DMS53 (cell line): ENCODE results near the gene PHACTR1.
A peak's percentile ranks its signal among the peaks of the same experiment; 100 is the strongest.

Experiments
- DNase-seq: peaks from one replicate; lab custom pipeline; 2025; lab: John Stamatoyannopoulos, UW

PHACTR1 gene

DNA sequence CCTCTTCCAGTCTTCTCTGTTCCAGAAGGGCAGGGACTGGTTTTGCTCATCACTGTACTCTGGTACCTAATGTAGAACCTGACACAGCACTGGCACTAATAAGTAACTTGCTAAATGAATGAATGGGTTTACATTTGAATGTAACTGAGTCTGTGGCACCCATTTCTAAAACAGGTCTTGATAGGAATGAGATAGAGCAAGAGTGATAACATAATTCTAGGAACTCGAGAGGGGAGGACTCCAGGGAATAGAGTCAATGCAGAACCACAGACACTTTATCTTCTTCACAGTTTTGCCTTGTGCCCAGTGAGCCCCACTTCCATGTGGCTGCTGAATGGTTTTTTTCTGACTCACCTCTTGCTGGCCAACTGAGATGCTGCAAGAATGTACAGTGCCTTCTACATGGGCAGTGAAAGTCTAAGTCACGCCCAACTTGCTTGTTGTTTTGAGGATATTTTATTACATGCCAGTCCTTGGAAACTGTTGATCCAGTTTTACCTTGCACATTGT, 550.6 kb downstream of the PHACTR1 start:
- no peak for DNase-seq

DNA sequence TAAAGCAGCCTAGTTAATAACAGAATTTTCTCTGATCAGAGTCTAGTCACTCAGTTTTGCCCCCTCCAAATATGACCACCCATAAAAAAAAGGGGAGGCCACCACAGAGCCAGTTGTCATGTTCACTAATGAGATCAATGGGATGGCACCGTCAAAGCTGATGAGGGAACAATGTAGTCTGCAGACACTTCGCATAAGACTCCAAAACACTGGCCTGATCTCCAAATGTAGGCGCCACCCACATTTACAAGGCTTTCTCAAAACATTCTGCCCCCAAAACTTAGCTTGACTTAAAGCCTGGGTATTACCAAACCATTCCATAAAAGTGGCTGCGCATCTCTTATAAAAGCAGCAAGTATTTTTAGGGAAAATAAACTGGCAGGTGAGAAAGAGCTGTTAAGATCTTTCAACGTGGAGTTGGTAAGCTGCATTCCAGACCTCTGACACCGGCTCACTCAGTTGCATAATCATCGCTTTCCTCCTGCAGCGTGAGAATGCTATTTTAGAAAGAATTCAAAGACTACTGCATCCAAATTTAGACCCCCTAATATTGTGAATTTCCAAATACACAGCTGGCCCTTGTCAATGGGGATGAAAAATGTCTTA, 552.4 kb downstream of the PHACTR1 start:
- no peak for DNase-seq

DNA sequence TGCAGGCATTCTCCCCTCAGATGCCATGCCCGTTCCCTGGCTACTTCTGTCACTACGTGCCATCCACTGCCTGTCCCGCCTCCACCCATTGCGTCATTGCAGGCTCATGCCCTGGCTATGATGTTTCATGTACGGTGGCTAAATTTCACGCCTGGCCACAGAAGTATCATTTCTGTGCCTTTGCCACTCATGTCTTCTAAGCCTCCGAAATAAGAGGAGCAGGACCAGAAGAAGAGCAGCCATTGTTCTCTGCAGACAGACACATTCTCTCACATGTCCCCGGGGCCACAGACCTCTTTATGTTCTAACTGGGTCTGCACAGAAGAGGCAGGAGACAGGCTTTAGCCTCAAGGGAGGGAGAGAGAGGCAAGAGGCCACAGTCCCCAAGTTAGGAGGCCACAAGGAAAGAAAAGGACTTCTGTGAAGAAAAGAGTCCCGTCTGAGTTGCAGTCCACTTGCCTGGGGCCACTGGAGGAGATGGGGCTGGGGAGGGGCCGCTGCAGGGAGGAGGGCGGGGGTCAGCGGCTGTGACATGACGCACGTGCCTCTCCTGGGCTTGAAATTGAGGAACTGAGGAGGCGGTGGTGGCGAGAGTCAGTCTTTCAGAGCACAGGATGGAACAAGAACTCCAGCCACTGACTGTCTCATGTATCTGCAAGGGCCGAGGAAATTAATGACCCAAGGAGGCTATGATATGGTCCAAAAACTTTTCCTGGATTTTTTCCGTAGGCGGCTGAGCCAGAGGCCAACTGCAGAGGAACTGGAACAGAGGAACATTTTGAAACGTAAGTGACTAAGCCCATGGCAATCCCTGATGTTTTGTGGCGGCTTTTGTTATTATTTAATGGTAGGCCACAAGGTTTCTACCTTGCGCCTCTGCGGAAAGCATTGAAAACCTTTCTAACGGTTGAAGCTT, 555.8 kb downstream of the PHACTR1 start:
- DNase-seq = no peak

DNA sequence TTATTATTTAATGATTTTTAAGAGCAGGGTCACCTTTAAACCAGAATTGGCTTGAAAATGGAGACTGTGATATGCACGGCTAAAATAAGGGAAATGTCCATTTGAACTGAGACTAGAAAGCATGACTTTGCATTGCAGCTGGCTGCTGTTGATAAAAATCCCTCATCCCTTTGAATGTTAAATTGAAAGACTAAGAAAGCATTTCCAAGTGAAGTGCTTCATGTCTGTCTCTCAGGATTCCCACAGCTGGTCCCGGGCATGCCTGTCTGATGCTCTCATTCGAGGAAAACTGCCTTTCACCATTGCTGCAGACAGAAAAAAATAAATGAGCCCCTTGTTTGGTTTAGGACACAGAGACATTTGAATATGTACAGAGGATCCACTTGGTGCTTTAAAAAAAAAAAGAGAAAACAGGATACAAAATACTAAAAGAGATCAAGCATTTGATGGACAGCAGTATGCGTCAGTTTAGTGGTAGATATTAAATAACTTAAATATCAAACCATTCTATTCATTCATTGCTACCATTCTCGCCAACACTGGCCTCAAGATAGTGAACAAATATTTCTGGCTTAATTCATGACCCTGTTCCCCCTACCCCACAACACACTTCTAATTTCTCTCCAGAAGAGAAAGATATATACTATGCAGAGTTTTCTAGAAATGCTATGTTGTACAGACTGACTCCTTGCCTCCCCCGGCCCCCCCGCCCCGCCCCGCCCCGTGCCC, 556.8 kb downstream of the PHACTR1 start:
- no peak for DNase-seq

DNA sequence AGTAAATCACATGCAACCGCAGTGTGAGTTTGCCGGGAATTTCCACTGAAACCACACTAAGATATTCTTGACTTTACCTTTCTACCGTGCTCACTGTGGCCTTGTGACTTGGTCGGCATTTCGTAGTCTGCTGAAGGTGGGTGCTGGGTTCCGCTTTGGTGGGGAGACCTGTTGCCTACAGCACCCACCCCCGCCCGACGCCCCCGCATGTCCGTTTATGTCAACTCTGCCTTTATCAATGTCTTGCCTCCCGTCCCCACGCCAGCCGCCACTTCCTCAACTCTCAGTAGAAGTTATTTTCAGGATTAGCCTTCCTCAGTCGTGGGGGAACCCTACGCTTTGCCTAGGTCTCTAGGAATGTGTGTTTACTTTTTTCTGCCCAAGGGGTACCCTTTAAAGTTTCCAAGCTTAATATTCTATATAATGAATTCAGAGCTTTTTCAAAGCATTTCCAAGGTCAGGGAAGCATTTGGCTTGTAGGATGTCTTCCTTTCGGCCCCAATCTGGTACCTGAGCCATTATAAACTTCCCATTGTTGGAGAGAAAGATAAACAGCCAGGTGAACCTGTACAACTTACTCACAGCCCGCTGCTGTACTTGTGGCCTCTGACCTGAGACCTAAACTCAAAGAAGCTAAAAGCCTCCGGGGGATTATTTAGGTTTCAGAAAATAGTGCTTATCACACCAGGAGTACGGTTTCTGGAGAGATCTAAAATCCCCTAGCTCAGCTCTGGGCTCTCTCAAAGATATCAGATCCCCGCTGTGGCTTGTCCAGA, 557.6 kb downstream of the PHACTR1 start:
- DNase-seq = no peak

DNA sequence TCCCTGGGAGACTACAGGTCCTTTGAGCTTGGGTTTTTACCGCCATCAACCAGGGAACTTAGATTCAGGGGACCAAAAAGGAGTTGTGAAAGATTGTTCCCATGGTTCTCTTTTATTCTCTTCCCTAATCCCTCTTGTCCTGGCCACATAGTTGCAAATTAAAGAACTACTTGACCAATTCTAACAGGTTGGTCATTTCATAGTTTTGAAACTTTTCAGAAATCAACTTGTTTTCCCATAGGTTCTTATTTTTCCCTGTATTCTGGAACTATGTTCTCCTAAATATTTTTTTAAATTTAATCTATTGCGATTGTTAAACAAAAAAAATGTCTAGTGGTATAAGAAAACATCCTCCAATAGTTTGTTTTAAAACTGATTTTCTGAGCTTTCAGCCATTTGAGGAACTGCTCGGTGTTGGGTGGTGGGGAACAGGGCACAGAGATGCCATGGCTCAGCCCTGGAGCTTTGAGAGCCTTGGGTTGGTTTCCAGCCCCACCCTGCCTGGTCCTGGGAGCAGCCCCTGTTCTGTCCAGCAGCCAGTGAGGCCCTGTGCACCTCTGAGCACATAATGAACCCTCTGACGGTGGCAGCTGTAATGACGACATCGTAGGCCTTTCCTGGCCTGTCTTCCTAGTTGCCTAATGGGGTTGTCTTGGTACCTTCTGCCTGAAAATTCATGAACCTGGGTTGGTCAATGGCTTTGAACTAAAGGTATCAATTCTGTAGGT, 558.3 kb downstream of the PHACTR1 start:
- DNase-seq = no peak

DNA sequence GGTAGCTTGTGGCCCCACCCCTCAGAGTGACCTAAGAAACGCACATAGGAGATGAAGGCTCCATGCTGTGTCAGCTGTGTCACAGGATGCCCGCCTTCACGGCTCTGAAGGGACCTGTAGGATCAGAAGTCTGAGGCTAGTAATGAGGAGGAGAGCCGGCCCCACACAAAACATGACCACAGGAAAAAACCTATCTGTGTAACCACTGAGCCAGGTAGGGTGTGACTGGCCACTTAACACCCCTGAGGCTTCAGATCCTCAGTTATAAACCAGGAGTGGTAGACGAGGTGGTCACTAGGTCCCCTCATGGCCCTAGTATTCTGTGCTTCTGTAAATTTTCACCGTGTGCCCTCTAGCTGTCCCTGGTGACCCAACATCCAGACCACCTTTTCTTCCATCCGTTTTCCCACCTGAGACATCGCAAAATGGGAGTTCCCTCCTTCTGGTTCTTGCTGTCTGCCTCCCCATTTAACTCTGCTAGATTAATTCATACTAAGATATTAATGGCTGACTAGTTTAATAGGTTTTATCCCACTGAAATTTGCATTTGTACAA, 558.9 kb downstream of the PHACTR1 start:
- no peak for DNase-seq

DNA sequence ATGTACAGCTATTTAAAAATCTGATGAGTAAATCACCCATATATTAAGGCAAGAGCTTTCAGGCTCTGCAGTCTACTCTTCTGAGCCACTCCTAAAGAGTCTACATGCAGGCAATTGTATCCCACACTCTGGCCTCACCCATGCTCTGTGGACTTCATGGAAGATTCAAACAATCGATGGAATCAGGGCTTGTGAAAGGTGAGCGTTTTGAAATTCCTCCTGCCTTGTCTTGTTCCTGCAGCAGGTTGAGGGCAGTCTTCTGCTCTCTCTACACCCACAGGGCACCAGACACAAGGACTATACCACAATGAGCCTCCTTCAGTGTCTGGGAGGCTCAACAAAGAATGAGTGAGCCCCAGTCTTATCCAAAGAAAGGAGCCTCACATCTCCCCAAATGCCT, 560.7 kb downstream of the PHACTR1 start:
- DNase-seq = no peak

DNA sequence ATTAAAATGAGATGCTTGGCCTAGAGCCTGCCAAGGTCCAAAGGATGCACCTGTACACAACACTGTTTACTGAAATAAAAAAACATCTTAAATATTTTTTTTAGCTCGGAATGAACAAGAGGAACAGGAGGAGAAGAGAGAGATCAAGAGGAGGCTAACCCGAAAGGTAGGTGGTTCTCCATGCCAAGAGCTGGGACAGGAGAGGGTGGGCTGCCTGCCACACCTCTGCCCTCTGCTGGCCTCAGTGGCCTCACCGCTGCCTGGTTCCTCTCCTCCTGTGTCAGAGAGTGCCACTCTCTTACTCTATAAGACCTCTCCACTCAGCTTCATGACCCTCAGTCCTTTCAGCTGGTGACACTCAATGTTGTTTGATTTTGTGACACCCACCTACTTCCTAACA, 561.6 kb downstream of the PHACTR1 start:
- DNase-seq = peak; percentile 26

DNA sequence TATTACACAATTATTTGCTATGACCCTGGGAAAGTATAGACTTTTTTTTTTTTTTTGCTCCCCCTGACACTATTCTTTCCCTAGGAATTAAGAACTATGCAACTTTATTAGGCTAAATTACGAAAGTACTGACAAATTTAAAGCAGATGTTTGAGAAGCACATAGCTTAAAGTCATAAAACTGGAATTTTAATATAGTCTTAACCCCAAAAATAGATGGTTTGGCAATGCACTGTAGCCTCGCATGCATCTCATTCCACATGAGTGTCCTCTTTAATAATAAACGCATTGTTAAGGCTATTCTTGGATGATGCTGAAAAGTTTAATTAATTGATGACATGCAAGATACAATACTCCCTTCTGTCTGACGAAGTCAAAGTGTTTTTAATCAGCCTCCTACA, 562.4 kb downstream of the PHACTR1 start:
- no peak for DNase-seq

DNA sequence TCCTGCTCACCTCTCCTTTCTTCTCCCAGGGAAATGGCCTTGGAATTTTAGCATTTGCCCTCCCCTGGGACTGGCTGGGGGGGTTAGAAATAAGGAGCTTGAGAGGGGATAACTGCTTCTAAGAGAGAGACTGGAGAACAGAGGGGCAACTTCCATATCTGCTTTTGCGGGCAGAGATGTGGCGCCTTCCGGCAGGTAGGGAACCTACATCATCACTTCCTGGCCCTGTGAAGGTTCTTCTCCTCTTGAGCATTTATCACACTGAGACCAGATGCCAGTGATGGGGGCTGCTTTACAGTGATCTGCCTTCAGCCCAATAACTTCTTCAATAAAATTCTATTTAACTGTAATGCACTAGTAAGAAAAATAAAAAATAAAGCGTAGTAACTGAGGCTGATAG, 563.7 kb downstream of the PHACTR1 start:
- DNase-seq = no peak

DNA sequence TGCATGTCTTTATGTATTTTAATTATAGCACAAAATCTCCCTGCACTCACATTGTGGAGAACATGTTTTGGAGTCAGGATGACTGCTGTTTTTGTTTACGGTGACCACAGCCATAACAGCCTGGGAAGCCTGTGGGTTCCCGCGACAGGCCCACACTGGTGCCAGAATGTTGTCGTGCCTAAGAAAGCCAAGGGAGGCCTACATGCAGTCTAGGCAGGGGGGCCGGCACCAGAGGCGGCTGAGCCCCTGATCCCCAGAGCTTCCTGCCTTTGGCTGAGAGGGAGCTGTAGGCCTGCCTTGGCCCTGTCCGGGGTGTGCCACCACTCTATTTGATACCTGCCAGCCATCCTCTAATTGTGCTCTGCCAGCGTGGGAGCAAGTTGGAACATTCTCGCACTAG, 565.1 kb downstream of the PHACTR1 start:
- DNase-seq = no peak

DNA sequence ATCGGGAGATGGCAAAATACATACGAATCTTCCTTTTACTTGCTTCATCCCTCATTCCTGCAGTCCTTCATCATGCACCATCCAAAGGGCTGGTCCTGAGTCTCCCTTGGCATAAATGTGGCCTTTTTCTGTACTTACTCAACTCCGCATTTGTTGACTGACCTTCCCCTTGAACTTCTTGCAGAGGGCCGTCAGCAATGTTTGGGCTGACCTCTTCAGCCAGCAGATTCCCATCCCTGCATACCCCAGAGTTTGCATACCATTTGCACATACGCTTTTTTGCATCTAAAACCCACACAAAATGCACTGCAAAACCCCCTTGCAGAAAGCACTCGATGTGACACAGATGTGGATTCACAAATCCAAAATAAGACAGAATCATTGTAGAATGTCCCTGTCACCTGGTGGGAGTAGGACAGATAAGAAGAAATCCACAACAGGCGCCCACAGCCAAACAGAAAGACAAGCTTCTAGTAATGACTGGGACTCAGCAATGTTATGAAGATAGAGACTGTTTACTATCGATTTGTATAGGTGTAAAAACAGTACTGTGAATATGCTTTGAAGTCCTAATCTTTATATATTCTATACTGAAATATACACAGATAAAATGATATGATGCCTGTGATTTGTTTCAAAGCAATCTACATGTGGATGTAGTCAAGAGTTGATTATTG, 566.0 kb downstream of the PHACTR1 start:
- no peak for DNase-seq

DNA sequence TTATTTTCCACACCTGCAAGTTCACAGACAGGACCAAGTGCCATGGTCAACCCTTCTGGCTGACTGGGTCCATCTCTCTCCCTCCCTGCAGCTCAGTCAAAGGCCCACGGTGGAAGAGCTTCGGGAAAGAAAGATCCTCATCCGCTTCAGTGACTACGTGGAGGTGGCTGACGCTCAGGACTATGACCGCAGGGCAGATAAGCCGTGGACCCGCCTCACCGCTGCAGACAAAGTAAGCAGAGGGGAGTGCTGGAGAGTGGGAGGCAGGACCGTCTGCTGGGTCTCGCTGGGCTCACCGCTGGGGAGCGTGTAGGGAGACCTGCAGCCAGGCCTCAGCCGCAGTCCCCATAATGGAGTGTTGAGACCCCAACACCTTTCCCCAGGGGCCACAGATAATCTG, 566.8 kb downstream of the PHACTR1 start:
- DNase-seq = no peak

DNA sequence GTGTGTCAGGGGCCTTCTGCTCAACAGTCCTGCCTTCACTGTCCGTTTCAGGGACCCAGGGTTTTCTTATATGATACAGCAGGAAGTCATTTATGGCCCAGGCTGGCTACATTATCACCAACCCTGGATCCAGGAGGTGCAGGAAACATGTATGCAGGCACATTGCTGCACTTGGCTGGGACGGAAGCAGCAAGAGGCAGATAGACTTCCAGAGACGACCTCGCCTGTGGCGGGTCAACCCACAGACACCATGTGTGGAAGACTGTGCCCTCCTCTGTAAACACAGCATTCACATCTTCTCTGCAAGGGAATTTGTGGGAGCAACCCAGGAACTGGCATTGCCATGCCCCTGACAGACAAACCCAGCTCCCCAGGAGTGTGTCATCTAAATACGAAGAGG, 568.1 kb downstream of the PHACTR1 start:
- no peak for DNase-seq

DNA sequence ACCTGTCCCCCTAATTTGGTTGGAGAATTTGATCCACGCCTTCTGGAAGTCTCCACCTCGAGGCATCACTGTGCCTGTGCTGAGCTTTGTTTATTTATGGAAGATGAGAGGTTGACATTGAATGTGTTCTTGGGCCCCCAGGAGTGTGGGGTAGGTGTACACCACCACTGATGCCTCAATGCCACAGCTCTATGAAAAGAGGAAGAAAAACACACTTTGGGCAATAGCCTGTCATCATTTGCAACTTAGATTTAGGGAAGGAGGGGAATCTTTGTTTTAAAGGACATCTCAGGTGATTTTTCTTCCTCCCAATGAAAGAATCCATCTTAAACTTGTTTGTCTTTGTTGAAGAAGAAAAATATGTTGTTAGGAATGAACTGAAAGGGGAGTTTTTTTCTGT, 569.1 kb downstream of the PHACTR1 start:
- DNase-seq = no peak

DNA sequence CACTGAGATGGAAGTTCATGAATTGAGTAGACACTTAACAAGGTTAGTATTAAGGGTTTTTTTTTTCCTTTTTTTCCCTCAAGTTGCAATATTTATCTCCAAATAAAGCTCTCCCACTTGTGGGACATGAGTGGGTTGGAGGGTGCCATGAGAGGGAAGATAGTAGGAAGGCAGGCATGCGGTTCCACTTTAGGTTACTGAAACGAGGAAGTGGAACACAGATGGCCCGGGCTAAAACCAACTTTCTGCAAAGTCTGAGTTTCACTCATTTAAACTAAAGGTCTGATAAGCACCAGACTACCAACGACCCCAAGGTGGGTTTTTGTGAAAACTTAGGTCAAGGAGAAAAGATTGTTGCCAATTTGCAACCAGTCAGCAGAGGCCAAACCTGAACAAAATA, 569.6 kb downstream of the PHACTR1 start:
- DNase-seq = no peak

DNA sequence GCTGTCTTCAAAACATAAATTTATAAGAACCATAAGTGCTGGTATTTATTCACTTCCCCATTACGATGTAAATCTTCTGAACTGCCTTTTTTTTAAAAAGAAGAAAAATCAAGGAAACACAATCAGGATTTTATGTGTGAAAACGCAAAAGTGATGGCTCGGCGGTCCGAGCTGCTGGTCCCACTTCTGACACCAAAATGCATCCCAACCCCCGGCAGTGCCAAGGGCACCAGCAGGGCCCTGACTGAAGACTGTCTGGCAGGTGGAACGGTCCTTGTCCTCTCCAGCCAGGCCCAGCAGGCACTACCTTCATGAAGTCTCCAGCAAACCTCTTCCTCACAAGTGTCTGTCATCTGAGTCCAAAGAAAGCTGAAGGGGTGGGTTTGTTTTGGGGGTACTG, 570.5 kb downstream of the PHACTR1 start:
- no peak for DNase-seq

DNA sequence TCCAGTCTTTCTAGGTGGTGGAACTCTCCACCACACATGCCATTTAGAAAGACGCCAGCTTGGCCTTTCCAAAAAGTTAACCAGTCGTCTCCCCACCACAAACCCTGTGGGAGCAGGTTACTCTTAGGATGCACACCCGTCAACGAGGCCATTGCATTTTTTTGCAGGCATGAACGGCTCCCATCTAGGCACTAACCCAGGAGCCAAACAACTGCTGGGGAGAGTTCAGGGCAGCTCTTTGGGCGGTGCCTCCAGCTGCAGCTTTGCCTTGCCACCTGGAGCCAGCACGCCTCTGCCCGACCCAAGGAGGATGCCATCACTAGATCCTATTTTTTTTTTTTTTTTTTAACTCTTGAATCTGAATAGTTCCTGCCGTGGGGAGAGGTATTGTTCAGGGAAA, 571.9 kb downstream of the PHACTR1 start:
- no peak for DNase-seq

DNA sequence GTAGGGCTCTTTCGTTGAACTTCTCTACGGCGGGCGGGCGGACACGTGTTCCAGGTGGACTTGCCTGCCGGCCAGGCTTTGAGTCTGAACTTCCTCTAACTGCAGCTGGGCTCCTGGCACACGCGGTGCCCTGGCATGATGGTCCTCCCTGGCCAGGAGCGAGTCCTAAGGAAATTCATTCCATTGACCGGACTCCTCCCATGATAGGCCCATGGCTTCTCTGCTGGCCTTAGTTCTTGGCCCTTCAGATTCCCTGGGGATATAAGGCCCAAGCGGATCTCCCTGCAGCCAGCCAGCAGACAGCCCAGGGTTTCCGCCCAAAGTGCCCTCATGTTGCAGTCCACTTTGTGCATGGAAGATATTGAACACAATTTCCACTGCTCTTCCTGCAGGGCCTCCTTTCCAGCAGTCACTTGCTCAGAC, 572.4 kb downstream of the PHACTR1 start:
- no peak for DNase-seq
